ENCODE measurements around the gene PDCL2.

The PDCL2 gene

DNA sequence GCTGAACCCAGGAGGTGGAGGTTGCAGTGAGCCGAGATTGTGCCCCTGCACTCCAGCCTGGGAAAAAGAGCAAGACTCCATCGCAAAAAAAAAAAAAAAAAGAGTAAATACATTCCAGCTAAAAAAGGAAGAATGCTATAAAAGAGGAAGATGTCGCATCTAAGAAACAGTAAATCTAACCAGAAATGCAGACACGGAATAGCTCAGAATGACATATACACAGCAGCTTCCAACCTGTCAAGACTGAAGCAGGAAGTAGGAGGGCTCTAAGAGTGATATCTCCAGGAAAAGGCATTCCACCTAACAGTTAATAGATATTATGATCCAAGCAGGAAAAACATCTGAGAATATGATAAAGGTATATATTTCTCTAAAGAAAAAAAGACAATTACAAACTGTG is 61.4 kb downstream of the PDCL2 start:
- no peak for DNase-seq

DNA sequence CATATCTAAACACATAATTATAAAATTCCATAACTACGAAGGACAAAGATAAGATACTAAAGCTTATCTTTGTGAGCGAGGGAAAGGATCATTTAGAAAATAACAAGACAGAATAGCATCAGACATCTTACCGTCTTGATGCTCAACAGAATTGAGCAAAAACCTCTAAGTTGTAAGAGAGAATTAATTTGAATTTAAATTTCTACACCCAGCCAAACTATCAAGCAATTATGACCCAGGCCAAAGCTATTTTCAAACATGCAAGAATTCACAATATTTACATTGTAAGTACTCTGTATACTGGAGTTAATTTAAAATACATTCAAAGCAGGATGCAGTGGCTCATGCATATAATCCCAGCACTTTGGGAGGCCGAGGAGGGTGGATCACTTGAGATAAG is 61.9 kb downstream of the PDCL2 start:
- DNase-seq: no peak

GRCh38 chr4:55528491-55528890 is 63.6 kb downstream of the PDCL2 start:
- no peak for DNase-seq

DNA sequence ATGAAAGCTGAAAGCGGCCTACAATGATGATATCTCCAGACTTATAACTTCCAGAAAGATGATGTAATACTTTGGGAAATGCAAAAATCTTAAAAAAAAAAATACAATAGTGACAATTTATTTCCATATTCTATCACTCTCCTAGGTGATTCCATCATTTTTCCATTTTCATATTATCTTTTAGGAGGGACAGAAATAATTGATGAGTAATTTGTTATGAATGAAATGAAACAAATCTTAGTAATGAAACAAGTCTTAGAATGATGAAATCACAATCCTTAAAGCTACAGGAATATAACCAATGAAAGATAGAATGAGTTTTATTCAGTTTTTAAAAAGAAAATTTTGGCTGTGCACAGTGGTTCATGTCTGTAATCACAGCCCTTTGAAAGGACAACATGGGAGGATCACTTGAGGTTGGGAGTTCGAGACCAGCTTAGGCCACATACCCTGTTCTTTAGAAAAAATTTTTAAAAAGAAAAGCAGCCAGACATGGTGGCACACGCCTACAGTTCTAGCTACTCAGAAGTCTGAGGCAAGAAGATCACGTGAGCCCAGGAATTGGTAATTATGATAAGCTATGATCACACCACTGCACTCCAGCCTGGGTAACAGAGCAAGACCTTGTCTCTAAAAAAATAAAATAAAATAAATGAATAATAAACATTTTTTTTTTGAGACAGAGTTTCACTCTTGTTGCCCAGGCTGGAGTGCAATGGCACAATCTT is 67.0 kb downstream of the PDCL2 start:
- no peak for DNase-seq

GRCh38 chr4:55518442-55518841 is 73.6 kb downstream of the PDCL2 start:
- DNase-seq: no peak

DNA sequence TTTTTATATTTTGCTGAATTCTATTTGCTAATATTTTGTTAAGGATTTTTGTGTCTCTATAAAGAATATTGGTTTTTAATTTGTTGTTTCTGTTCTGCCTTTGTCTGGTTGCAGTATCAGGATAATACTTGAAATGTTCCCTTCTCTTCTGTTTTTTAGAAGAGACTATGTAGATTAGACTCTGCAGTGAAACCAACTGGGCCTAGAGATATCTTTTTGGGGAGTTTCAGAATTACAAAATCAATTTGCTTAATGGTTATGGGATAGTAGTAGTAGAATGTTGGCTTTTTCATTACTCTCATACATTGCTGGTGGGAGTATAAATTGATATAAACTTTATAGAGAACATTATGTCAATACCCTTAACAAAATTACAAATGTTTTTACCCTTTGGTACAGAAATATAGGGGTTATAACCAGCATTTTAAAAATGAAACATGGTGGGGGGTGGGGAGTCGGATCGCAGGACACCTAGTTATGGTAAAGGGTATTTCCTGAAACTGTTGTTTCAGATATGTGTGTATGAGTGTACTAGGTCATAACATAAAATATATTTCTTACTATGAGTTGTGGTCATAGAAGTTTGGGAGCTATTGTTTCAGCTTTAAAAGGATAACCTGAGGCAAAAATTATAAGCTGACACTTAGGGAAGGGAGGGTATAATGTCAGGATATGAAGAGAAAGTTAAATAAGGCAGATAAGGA is 74.4 kb downstream of the PDCL2 start:
- DNase-seq: no peak

DNA sequence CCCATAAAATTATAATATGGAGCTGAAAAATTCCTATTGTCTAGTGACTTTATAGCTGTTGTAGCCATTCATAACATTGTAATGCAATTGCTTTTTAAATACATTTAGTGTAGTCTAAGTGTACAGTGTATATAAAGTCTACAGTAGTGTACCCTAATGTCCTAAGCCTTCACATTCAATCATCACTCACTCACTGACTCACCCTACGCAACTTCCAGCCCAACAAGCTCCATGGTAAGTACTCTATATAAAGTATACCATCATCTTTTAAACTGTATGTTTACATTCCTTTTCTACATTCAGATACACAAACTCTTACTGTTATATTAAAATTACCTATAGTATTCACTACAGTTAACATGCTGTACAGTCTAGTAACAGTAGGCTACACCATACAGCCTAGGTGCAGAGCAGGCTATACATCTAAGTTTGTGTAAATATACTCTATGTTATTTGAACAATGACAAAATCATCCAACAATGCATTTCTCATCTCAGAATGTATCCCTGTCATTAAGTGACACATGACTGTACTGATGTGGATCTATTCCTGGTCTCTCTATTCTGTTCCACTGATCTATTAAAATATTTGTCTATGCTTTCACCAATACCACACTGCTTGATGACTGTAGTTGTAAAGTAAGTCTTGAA is 79.0 kb downstream of the PDCL2 start:
- DNase-seq: no peak

DNA sequence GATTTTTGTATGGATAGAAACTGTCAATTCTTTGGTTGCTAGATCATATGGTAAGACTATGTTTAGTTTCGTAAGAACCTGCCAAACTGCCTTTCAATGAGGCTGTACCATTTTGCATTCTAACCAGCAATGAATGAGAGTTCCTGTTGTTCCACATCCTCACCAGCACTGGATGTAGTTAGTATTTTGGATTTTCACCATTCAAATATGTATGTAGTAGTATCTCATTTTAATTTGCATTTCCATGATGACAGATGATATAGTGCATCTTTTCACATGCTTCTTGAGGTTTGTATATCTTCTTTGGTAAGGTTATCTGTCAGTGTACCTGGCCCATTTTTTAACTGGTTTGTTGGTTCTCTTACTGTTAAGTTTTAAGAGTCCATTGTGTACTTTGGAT is 80.0 kb downstream of the PDCL2 start:
- no peak for DNase-seq

DNA sequence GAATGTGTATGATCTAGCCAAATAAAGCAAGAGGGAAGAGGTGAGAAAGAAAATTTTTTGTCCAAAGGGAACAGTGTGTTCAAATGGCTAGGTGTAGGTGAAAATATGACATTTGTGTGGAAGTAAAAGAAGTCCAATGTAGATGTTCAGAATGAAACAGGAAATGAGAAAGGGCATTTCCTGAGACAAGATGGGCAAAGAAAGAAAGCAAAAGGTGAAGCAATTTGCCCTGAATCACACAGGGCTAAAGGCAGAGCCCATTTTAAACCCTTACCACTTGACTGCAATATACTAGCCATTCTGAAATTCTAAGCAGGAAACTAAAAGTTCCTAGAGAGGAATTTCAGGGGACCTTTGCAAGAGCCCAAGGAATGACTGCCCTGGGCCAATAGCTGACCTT is 81.4 kb downstream of the PDCL2 start:
- no peak for DNase-seq

GRCh38 chr4:55509266-55509665 is 82.8 kb downstream of the PDCL2 start:
- no peak for DNase-seq

GRCh38 chr4:55507612-55508011 is 84.4 kb downstream of the PDCL2 start:
- DNase-seq: no peak
